Astrocyte (in vitro differentiated cells and primary cell): ENCODE measurements around the gene MIPOL1. TPM values are rescaled to one million over a fixed set of nuclear protein-coding genes. Genes with fewer than 3 reads are reported as not detected.
"Not testable (repeated sequence)": the region's sequence is repeated elsewhere in the genome, so short reads cannot be mapped to it uniquely, and the experiment has no call there.

Experiments
- DNase-seq: peaks from one replicate; pipeline ENCODE4 v3.0.0-alpha.2; 2010; ENCODE audit warnings: low read depth
- FAIRE-seq: peaks from 2 replicates; lab custom pipeline; 2011; peaks lifted over from hg19 to GRCh38; lab: Jason Lieb, UNC
- H2AFZ ChIP-seq: 2 replicates; pipeline ENCODE4 v1.6.0; 2012; ENCODE audit warnings: low read depth, low read length, inconsistent platforms
- H3K27ac ChIP-seq: 2 replicates; pipeline ENCODE4 v1.5.1; 2011; ENCODE audit warnings: low read depth, low read length, inconsistent platforms
- H3K27me3 ChIP-seq: 2 replicates; pipeline ENCODE4 v1.6.0; 2011; ENCODE audit warnings: low read length, inconsistent platforms; ENCODE audit not compliant: insufficient read depth
- H3K36me3 ChIP-seq: 2 replicates; pipeline ENCODE4 v1.5.1; 2011; ENCODE audit warnings: low read length, inconsistent platforms; ENCODE audit not compliant: insufficient read depth
- H3K4me1 ChIP-seq: 2 replicates; pipeline ENCODE4 v1.5.1; 2011; ENCODE audit warnings: low read length, inconsistent platforms; ENCODE audit not compliant: insufficient read depth
- H3K4me2 ChIP-seq: 2 replicates; pipeline ENCODE4 v1.6.0; 2012; ENCODE audit warnings: low read length, inconsistent platforms
- H3K4me3 ChIP-seq: 2 replicates; pipeline ENCODE4 v1.5.1; 2011; ENCODE audit warnings: low read depth, mild to moderate bottlenecking, low read length, inconsistent platforms; ENCODE audit not compliant: insufficient read depth
- H3K79me2 ChIP-seq: 2 replicates; pipeline ENCODE4 v1.6.0; 2012; ENCODE audit warnings: mild to moderate bottlenecking, low read length, inconsistent platforms; ENCODE audit not compliant: insufficient read depth
- H3K9ac ChIP-seq: 2 replicates; pipeline ENCODE4 v1.6.0; 2012; ENCODE audit warnings: mild to moderate bottlenecking, low read length, inconsistent platforms
- H3K9me3 ChIP-seq: 2 replicates; pipeline ENCODE4 v1.5.1; 2012; ENCODE audit warnings: low read depth, mild to moderate bottlenecking, low read length, inconsistent platforms; ENCODE audit not compliant: insufficient read depth
- H4K20me1 ChIP-seq: 2 replicates; pipeline ENCODE4 v1.6.0; 2012; ENCODE audit warnings: low read length, inconsistent platforms; ENCODE audit not compliant: insufficient read depth
- H3K27ac Mint-ChIP-seq: one replicate; pipeline ENCODE4 v1.8.0; 2021; ENCODE audit warnings: mild to moderate bottlenecking, mixed read lengths; ENCODE audit not compliant: unreplicated experiment
- H3K27me3 Mint-ChIP-seq: one replicate; pipeline ENCODE4 v1.8.0; 2021; ENCODE audit warnings: low read depth, mixed read lengths; ENCODE audit not compliant: unreplicated experiment
- H3K36me3 Mint-ChIP-seq: one replicate; pipeline ENCODE4 v1.8.0; 2021; ENCODE audit warnings: low read depth, mixed read lengths; ENCODE audit not compliant: unreplicated experiment
- H3K4me1 Mint-ChIP-seq: one replicate; pipeline ENCODE4 v1.8.0; 2021; ENCODE audit warnings: low read depth, mixed read lengths; ENCODE audit not compliant: unreplicated experiment
- H3K4me3 Mint-ChIP-seq: one replicate; pipeline ENCODE4 v1.8.0; 2021; ENCODE audit warnings: mild to moderate bottlenecking, moderate library complexity, mixed read lengths; ENCODE audit not compliant: unreplicated experiment
- H3K9me3 Mint-ChIP-seq: one replicate; pipeline ENCODE4 v1.8.0; 2021; ENCODE audit warnings: mild to moderate bottlenecking, mixed read lengths; ENCODE audit not compliant: unreplicated experiment
- CTCF ChIP-seq: IDR thresholded peaks from 2 replicates; pipeline ENCODE4 v1.5.1; 2011; ENCODE audit warnings: low read depth, mild to moderate bottlenecking, inconsistent platforms, low read length, moderate library complexity; ENCODE audit not compliant: insufficient read depth
- EZH2 ChIP-seq: IDR thresholded peaks from 2 replicates; pipeline ENCODE4 v1.6.1; 2012; ENCODE audit warnings: mild to moderate bottlenecking, low read length, inconsistent platforms; ENCODE audit not compliant: insufficient read depth
- total RNA-seq: library from RNA; stranded (reverse); gene quantifications from 2 replicates; pipeline ENCODE4 v1.2.1, GENCODE V29; 2021

Gene MIPOL1
- total RNA-seq, 1 donor from 2014 or later = 15.7 TPM

DNA sequence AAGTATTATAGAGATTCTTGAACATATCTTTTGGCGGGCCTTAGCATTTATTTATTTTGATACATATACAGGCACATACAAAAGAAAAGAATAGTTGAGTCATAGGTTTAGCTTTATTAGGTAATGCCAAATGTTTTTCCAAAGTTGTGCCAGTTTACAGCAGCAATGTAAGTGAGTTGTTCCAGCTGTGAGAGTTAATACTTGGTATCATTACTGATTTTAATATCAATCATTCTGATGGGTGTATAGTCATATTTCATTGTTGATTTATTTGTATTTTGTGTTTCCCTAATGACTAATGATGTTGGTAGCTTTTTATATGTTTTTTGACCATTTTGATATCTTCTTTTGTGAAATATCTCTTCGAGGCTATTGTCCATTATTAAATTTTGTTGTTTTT lies 122.4 kb downstream of the MIPOL1 start:
- H3K27me3 Mint-ChIP-seq = no peaks in the 10 kb centered on the region
- H2AFZ ChIP-seq = no peak overlapping the region
- H3K9me3 ChIP-seq = no peaks in the 10 kb centered on the region
- no peaks in the 10 kb centered on the region for H3K27me3 ChIP-seq
- no peak overlapping the region for H3K27ac Mint-ChIP-seq
- H3K36me3 ChIP-seq = no peaks in the 10 kb centered on the region
- no peak overlapping the region for H3K4me3 ChIP-seq
- H3K4me1 ChIP-seq = no peaks in the 10 kb centered on the region
- H3K4me1 Mint-ChIP-seq = no peaks in the 10 kb centered on the region
- no peaks in the 10 kb centered on the region for H3K79me2 ChIP-seq
- peaks cover 2% of the 10 kb centered on the region for H3K36me3 Mint-ChIP-seq
- H3K9me3 Mint-ChIP-seq = no peaks in the 10 kb centered on the region
- H4K20me1 ChIP-seq = no peaks in the 10 kb centered on the region
- no peak overlapping the region for H3K9ac ChIP-seq
- DNase-seq (no peak), FAIRE-seq (no peak)
- no peak overlapping the region for H3K27ac ChIP-seq
- no peak overlapping the region for H3K4me2 ChIP-seq
- TF ChIP-seq EZH2 (no peak), CTCF (no peak)
- no peak overlapping the region for H3K4me3 Mint-ChIP-seq

DNA sequence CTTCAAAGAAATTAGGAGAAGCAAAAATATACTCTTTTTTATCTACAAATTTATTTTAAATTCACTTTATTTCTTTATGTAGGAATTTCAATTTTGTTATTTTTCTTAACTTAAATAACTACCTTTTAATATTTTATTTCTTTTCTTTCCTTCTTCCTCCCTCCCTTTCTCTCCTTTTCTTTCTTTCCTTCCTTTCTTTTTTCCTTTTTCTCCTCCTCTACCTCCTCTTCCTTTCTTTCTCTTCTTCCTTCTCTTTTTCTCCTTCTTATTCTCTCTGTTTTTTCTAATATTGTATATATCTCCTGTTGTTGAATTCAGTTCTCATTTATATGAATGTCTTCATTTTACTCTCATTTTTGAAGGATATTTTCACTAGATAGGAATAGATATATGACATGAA lies 127.6 kb downstream of the MIPOL1 start:
- H3K9ac ChIP-seq = no peak overlapping the region
- Mint-ChIP-seq H3K36me3 (peaks cover 2% of the 10 kb centered on the region), H3K27ac (no peak overlapping the region), H3K4me1 (no peaks in the 10 kb centered on the region), H3K4me3 (no peak overlapping the region), H3K27me3 (no peaks in the 10 kb centered on the region), H3K9me3 (no peaks in the 10 kb centered on the region)
- FAIRE-seq (no peak), DNase-seq (no peak)
- H3K4me2 ChIP-seq = no peak overlapping the region
- TF ChIP-seq CTCF = no peak
- no peak for TF ChIP-seq EZH2
- H3K4me1 ChIP-seq = no peaks in the 10 kb centered on the region
- no peak overlapping the region for H2AFZ ChIP-seq
- no peaks in the 10 kb centered on the region for H4K20me1 ChIP-seq
- H3K9me3 ChIP-seq = no peaks in the 10 kb centered on the region
- H3K4me3 ChIP-seq = no peak overlapping the region
- H3K36me3 ChIP-seq = no peaks in the 10 kb centered on the region
- no peaks in the 10 kb centered on the region for H3K27me3 ChIP-seq
- no peak overlapping the region for H3K27ac ChIP-seq
- no peaks in the 10 kb centered on the region for H3K79me2 ChIP-seq

GRCh38 chr14:37326434-37326833 lies 128.7 kb downstream of the MIPOL1 start:
- Histone ChIP-seq H3K9ac (no peak overlapping the region), H4K20me1 (no peaks in the 10 kb centered on the region), H3K27me3 (no peaks in the 10 kb centered on the region), H3K9me3 (no peaks in the 10 kb centered on the region), H3K79me2 (no peaks in the 10 kb centered on the region), H3K4me2 (no peak overlapping the region), H3K36me3 (no peaks in the 10 kb centered on the region), H2AFZ (no peak overlapping the region), H3K27ac (no peak overlapping the region), H3K4me1 (no peaks in the 10 kb centered on the region), H3K4me3 (no peak overlapping the region)
- DNase-seq = no peak
- Mint-ChIP-seq H3K27me3 (no peaks in the 10 kb centered on the region), H3K4me3 (no peak overlapping the region), H3K36me3 (peaks cover 7% of the 10 kb centered on the region), H3K27ac (no peak overlapping the region), H3K9me3 (no peaks in the 10 kb centered on the region), H3K4me1 (no peaks in the 10 kb centered on the region)
- no peak for FAIRE-seq
- TF ChIP-seq CTCF (no peak), EZH2 (no peak)

DNA sequence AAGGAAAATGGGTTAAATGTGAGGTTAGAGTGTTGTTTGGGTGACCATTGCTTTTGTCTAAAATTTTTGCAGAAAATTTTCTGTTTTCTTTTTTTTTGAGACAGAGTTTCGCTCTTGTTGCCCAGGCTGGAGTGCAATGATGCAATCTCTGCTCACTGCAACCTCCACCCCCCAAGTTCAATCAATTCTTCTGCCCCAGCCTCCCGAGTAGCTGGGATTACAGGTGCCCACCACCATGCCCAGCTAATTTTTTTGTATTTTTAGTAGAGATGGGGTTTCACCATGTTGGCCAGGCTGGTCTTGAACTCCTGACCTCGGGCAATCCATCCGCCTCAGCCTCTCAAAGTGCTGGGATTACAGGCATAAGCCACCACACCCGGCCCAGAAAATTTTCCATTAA lies 130.2 kb downstream of the MIPOL1 start:
- H2AFZ ChIP-seq, FAIRE-seq, H3K4me1 Mint-ChIP-seq, H3K36me3 Mint-ChIP-seq, H3K4me3 ChIP-seq, H3K27me3 Mint-ChIP-seq, H3K79me2 ChIP-seq, DNase-seq, H3K27ac ChIP-seq, H3K27me3 ChIP-seq, H3K9me3 Mint-ChIP-seq, H3K4me1 ChIP-seq, H3K9ac ChIP-seq, H3K4me2 ChIP-seq, H3K4me3 Mint-ChIP-seq, H3K27ac Mint-ChIP-seq, H4K20me1 ChIP-seq, H3K9me3 ChIP-seq, H3K36me3 ChIP-seq: not testable (repeated sequence)
